Measurements from ENCODE around the gene PLXNA4. TPM values are rescaled to one million over a fixed set of nuclear protein-coding genes. Genes with fewer than 3 reads are reported as not detected.

Gene PLXNA4
- polyA plus RNA-seq, 1 donor (not counting 4 experiments of a cell fraction or from before 2014, with no cell fraction given) = 0.01 TPM

DNA sequence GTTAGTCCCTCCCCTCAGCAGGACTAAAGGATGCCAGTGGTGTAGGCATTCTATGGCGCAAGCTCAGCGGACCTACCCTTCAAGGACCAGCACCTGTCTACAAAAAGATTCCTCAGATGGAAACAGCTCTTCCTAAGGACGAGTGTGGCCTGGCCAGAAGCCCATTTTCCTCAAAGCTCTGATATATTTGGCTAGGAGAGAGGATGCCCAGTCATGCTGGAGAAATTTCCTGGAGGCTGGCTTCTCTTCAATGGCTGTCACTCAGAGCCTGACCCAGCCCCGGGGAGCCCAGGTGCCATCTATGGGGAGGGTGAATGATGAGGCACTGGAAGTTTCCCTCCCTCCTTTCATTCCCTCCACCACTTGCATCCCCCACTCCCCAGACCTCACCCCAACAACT is 111.5 kb downstream of the PLXNA4 start:
- no peaks in the 10 kb centered on the region for H3K79me2 ChIP-seq (ENCODE audit: control insufficient read depth, insufficient read depth, low read length)
- no peak for FAIRE-seq
- dilution Hi-C loops (cut with MboI; ENCODE audit: extremely low pct_ligation_motif_present, low sequenced_read_pairs) = no loop called here
- TF ChIP-seq EZH2 (IDR thresholded peaks at IDR 0.05; ENCODE audit: low read length) = no peak
- TF ChIP-seq, protein P1, sequence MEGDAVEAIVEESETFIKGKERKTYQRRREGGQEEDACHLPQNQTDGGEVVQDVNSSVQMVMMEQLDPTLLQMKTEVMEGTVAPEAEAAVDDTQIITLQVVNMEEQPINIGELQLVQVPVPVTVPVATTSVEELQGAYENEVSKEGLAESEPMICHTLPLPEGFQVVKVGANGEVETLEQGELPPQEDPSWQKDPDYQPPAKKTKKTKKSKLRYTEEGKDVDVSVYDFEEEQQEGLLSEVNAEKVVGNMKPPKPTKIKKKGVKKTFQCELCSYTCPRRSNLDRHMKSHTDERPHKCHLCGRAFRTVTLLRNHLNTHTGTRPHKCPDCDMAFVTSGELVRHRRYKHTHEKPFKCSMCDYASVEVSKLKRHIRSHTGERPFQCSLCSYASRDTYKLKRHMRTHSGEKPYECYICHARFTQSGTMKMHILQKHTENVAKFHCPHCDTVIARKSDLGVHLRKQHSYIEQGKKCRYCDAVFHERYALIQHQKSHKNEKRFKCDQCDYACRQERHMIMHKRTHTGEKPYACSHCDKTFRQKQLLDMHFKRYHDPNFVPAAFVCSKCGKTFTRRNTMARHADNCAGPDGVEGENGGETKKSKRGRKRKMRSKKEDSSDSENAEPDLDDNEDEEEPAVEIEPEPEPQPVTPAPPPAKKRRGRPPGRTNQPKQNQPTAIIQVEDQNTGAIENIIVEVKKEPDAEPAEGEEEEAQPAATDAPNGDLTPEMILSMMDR (optimal IDR thresholded peaks at IDR 0.05 in 1 of 3, IDR thresholded peaks at IDR 0.05 in 1 of 3, conservative IDR thresholded peaks at IDR 0.05 in 1 of 3; ENCODE audit: extremely low read depth in 1 of 3, insufficient read depth in 2 of 3, low read length in 3 of 3) = no peak
- no peak overlapping the region for H3K4me2 ChIP-seq (ENCODE audit: control insufficient read depth, extremely low read depth, insufficient read depth, low read depth, low read length)
- no peaks in the 10 kb centered on the region for H3K9me1 ChIP-seq (ENCODE audit: control insufficient read depth, extremely low read depth, insufficient read depth, low read length)
- no peak overlapping the region for H3K4me3 ChIP-seq (ENCODE audit: control insufficient read depth in 2 of 3, extremely low read depth in 1 of 3, insufficient read depth in 2 of 3, low read depth in 1 of 3, low read length in 3 of 3)
- peaks cover 23% of the 10 kb centered on the region for H3K27me3 ChIP-seq (ENCODE audit: control insufficient read depth, extremely low read depth, insufficient read depth, low read length)
- no peaks in the 10 kb centered on the region for H3K36me3 ChIP-seq (ENCODE audit: control insufficient read depth in 2 of 2, extremely low read depth in 1 of 2, insufficient read depth in 2 of 2, low read length in 2 of 2)
- no peaks in the 10 kb centered on the region for H4K20me1 ChIP-seq (ENCODE audit: control insufficient read depth, extremely low read depth, insufficient read depth, low read length)
- H2AFZ ChIP-seq (ENCODE audit: control insufficient read depth, low read length) = no peak overlapping the region
- H3K9me3 ChIP-seq (ENCODE audit: control insufficient read depth, low read depth, low read length) = no peaks in the 10 kb centered on the region
- H3K27ac ChIP-seq (ENCODE audit: control insufficient read depth, insufficient read depth, low read length) = no peak overlapping the region
- H3K9ac ChIP-seq (ENCODE audit: control insufficient read depth, extremely low read depth, insufficient read depth, low read length) = no peak overlapping the region
- no peak for DNase-seq (ENCODE audit: low read depth, low spot score)
- no peaks in the 10 kb centered on the region for H3K4me1 ChIP-seq (ENCODE audit: control insufficient read depth, extremely low read depth, insufficient read depth, low read length)

DNA sequence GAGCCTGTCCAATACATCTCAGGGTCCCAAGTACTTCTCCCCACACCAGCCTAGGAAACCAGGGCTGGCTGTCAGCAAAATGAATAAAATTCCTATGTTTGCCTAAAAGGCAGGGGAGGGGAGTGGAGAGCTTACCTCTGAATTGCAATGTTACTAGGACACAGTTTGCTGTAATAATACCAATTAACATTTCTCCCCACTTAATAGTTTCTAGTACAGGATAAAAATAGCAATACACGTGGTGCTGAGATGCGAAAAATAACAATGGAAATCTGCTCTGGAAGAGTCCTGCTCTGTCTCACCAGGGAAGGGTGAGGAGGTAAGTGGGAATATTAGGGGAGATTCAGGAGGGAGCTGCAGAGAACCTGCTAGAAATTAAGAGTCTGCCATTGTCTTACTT is 112.3 kb downstream of the PLXNA4 start:
- no peak overlapping the region for H3K27ac ChIP-seq (ENCODE audit: control insufficient read depth, insufficient read depth, low read length)
- peaks cover 31% of the 10 kb centered on the region for H3K27me3 ChIP-seq (ENCODE audit: control insufficient read depth, extremely low read depth, insufficient read depth, low read length)
- H2AFZ ChIP-seq (ENCODE audit: control insufficient read depth, low read length) = no peak overlapping the region
- H3K79me2 ChIP-seq (ENCODE audit: control insufficient read depth, insufficient read depth, low read length) = no peaks in the 10 kb centered on the region
- H3K36me3 ChIP-seq (ENCODE audit: control insufficient read depth in 2 of 2, extremely low read depth in 1 of 2, insufficient read depth in 2 of 2, low read length in 2 of 2) = no peaks in the 10 kb centered on the region
- H4K20me1 ChIP-seq (ENCODE audit: control insufficient read depth, extremely low read depth, insufficient read depth, low read length) = no peaks in the 10 kb centered on the region
- FAIRE-seq = no peak
- TF ChIP-seq EZH2 (IDR thresholded peaks at IDR 0.05; ENCODE audit: low read length) = no peak
- TF ChIP-seq, protein P1 (optimal IDR thresholded peaks at IDR 0.05 in 1 of 3, IDR thresholded peaks at IDR 0.05 in 1 of 3, conservative IDR thresholded peaks at IDR 0.05 in 1 of 3; ENCODE audit: extremely low read depth in 1 of 3, insufficient read depth in 2 of 3, low read length in 3 of 3) = no peak
- no peaks in the 10 kb centered on the region for H3K9me3 ChIP-seq (ENCODE audit: control insufficient read depth, low read depth, low read length)
- no peak overlapping the region for H3K4me3 ChIP-seq (ENCODE audit: control insufficient read depth in 2 of 3, extremely low read depth in 1 of 3, insufficient read depth in 2 of 3, low read depth in 1 of 3, low read length in 3 of 3)
- no peak overlapping the region for H3K4me2 ChIP-seq (ENCODE audit: control insufficient read depth, extremely low read depth, insufficient read depth, low read depth, low read length)
- no peak for DNase-seq (ENCODE audit: low read depth, low spot score)
- H3K4me1 ChIP-seq (ENCODE audit: control insufficient read depth, extremely low read depth, insufficient read depth, low read length) = no peaks in the 10 kb centered on the region
- H3K9ac ChIP-seq (ENCODE audit: control insufficient read depth, extremely low read depth, insufficient read depth, low read length) = no peak overlapping the region
- dilution Hi-C loops (cut with MboI; ENCODE audit: extremely low pct_ligation_motif_present, low sequenced_read_pairs) = no loop called here
- H3K9me1 ChIP-seq (ENCODE audit: control insufficient read depth, extremely low read depth, insufficient read depth, low read length) = no peaks in the 10 kb centered on the region

Data from keratinocyte (primary cell).